IPS DF 6.9 (cell line): ENCODE results near the gene KPTN.
"Not testable (repeated sequence)": the region's sequence is repeated elsewhere in the genome, so short reads cannot be mapped to it uniquely, and the experiment has no call there.

Experiments used
- DNase-seq: peaks from one replicate; pipeline ENCODE4 v3.0.0-alpha.2; 2013; ENCODE audit warnings: low read depth, low spot score
- H3K27ac ChIP-seq: one replicate; pipeline ENCODE4 v1.5.1; 2013; ENCODE audit warnings: low read length, control low read depth
- H3K27me3 ChIP-seq: 2 replicates; pipeline ENCODE4 v1.6.1; 2013; ENCODE audit warnings: mild to moderate bottlenecking, low read length; ENCODE audit not compliant: control insufficient read depth, insufficient read depth
- H3K36me3 ChIP-seq: 2 replicates; pipeline ENCODE4 v1.6.1; 2013; ENCODE audit warnings: low read length; ENCODE audit not compliant: control insufficient read depth, insufficient read depth
- H3K4me1 ChIP-seq: 2 replicates; pipeline ENCODE4 v1.6.1; 2013; ENCODE audit warnings: low read length; ENCODE audit not compliant: control insufficient read depth, insufficient read depth
- H3K4me3 ChIP-seq: 2 replicates; pipeline ENCODE4 v1.5.1; 2013; ENCODE audit warnings: mild to moderate bottlenecking, low read length
- H3K9me3 ChIP-seq: 2 replicates; pipeline ENCODE4 v1.6.1; 2013; ENCODE audit warnings: low read length, inconsistent platforms; ENCODE audit not compliant: control insufficient read depth, insufficient read depth
- WGBS: extraction: QIAGEN DNeasy Blood & Tissue Kit; methylation state at CpG from one replicate; pipeline ENCODE4 v1.1.7; 2013; ENCODE audit warnings: mixed read lengths, missing lambda C conversion rate; ENCODE audit not compliant: insufficient read length, insufficient coverage; 5-methylcytosine and 5-hydroxymethylcytosine counted together

Gene KPTN

DNA sequence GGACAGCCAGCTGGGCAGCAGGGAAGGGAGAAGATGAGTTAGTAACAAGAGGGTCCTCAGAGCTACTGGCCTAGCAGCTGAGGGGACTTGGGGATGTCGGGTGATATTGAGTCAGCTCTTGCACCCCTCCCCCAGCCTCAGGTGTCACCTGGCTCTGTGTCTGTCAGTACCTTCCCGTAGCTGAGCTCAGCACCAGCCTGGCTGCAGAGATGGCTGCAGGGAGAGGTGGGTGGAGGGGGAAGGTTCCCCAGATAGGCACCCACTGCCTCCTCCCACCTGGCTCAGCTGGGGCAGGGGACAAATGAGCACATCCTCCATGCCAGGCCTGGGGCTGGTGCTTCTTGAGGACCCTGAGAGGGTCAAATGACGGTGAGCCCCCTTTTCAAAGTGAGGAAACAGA is 6.8 kb upstream of the KPTN start:
- Histone ChIP-seq H3K4me1 (peaks cover 5% of the 10 kb centered on the region; the same call in 1 of the 2 replicates), H3K27ac (no peak overlapping the region), H3K9me3 (no peaks in the 10 kb centered on the region), H3K36me3 (peaks cover 6% of the 10 kb centered on the region), H3K27me3 (no peaks in the 10 kb centered on the region), H3K4me3 (no peak overlapping the region)
- DNase-seq, result no peak
- no CpG with 5 or more reads among the region's 3 CpGs for WGBS

- DNase-seq, result no peak
- peaks cover 6% of the 10 kb centered on the region for H3K36me3 ChIP-seq
- H3K9me3 ChIP-seq, result no peaks in the 10 kb centered on the region
- no peak overlapping the region for H3K27ac ChIP-seq
- H3K4me3 ChIP-seq, result no peak overlapping the region
- 100% methylated on average over 7 of the region's 7 CpGs for WGBS
- peaks cover 5% of the 10 kb centered on the region; the same call in 1 of the 2 replicates for H3K4me1 ChIP-seq
- H3K27me3 ChIP-seq, result no peaks in the 10 kb centered on the region
Observed at GRCh38 chr19:47490031-47490430, 6.0 kb upstream of the KPTN start.

- no peak for DNase-seq
- Histone ChIP-seq H3K36me3 (peaks cover 6% of the 10 kb centered on the region), H3K27ac (no peak overlapping the region), H3K4me1 (peaks cover 5% of the 10 kb centered on the region; the same call in 1 of the 2 replicates), H3K4me3 (no peak overlapping the region), H3K27me3 (no peaks in the 10 kb centered on the region), H3K9me3 (no peaks in the 10 kb centered on the region)
- no CpG with 5 or more reads among the region's 17 CpGs for WGBS
Observed at GRCh38 chr19:47489072-47489914, 5.3 kb upstream of the KPTN start.

GRCh38 chr19:47487551-47488515 is 3.8 kb upstream of the KPTN start:
- no CpG with 5 or more reads among the region's 19 CpGs for WGBS
- Histone ChIP-seq H3K27me3 (no peaks in the 10 kb centered on the region), H3K36me3 (peaks cover 6% of the 10 kb centered on the region), H3K4me3 (no peak overlapping the region), H3K4me1 (peaks cover 3% of the 10 kb centered on the region; the same call in 1 of the 2 replicates), H3K9me3 (no peaks in the 10 kb centered on the region), H3K27ac (no peak overlapping the region)
- DNase-seq, result no peak

DNA sequence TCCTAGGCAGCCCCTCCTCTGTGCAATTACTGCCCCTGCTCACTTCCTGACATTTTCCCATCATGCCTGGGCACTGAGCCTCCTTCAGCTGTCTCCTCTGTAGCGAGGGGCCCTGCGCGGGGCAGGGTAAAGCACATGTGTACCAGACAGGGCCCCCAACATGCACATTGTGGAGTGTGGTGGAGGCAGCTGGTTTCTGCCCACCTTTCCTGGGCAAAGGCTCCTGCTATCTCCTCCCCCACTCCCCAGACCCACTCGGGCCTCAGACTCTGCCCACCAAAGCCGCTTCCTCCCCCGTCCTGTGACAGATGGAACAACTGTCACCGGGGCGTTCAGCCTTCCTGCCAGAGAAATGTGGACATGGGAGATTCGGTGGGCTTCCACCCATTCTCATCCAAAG is 2.9 kb upstream of the KPTN start:
- H3K9me3 ChIP-seq, result no peaks in the 10 kb centered on the region
- no peak for DNase-seq
- no peaks in the 10 kb centered on the region for H3K27me3 ChIP-seq
- no peak overlapping the region for H3K4me3 ChIP-seq
- no peak overlapping the region for H3K27ac ChIP-seq
- peaks cover 6% of the 10 kb centered on the region for H3K36me3 ChIP-seq
- WGBS, result no CpG with 5 or more reads among the region's 9 CpGs
- H3K4me1 ChIP-seq, result peaks cover 2% of the 10 kb centered on the region; the same call in 1 of the 2 replicates

- H3K27ac ChIP-seq, DNase-seq, H3K27me3 ChIP-seq, H3K36me3 ChIP-seq, H3K9me3 ChIP-seq, H3K4me1 ChIP-seq, H3K4me3 ChIP-seq: not testable (repeated sequence)
- WGBS, result no CpG with 5 or more reads among the region's 13 CpGs
Observed at GRCh38 chr19:47486220-47486619, 2.2 kb upstream of the KPTN start.

GRCh38 chr19:47485210-47485609 is 1.2 kb upstream of the KPTN start:
- H3K4me1 ChIP-seq, result no peaks in the 10 kb centered on the region; the same call in 1 of the 2 replicates
- DNase-seq, result no peak
- no CpG with 5 or more reads among the region's 6 CpGs for WGBS
- no peaks in the 10 kb centered on the region for H3K9me3 ChIP-seq
- no peak overlapping the region for H3K27ac ChIP-seq
- H3K27me3 ChIP-seq, result no peaks in the 10 kb centered on the region
- H3K36me3 ChIP-seq, result peaks cover 5% of the 10 kb centered on the region; the same call in 1 of the 2 replicates
- H3K4me3 ChIP-seq, result no peak overlapping the region

GRCh38 chr19:47483200-47483599 is 819 bp downstream of the KPTN start:
- H3K36me3 ChIP-seq, result no peaks in the 10 kb centered on the region
- H3K9me3 ChIP-seq, result no peaks in the 10 kb centered on the region
- no peak overlapping the region for H3K4me3 ChIP-seq
- no peak for DNase-seq
- H3K4me1 ChIP-seq, result no peaks in the 10 kb centered on the region; the same call in 1 of the 2 replicates
- WGBS, result no CpG with 5 or more reads among the region's 15 CpGs
- no peak overlapping the region for H3K27ac ChIP-seq
- H3K27me3 ChIP-seq, result no peaks in the 10 kb centered on the region

DNA sequence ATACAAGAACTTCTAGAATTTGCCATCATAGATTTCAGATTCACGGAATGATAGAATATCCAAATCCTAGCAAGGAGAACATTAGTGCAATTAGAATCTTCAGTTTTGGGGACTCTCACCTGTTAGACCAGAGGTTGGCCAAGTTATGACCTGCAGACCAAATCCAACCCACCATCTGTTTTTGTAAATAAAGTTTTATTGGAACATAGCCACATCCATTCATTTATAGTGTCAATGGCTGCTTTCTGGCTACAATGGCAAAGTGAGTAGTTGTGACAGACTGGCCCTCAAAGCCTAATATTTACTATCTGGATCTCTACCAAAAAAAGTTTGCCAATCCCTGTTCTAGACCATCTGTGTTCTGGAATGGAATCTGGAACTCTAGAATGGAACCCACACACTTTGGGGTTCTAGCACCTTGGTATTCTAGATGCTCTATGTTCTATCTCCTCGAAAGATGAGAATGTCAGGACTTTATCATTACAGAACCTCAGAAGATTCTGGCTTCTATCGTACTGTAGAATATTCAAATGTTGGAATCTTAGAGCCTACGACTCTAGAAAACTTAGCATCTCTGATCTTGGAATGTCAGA is 2.5 kb downstream of the KPTN start:
- WGBS, result no CpG with 5 or more reads among the region's 4 CpGs

DNA sequence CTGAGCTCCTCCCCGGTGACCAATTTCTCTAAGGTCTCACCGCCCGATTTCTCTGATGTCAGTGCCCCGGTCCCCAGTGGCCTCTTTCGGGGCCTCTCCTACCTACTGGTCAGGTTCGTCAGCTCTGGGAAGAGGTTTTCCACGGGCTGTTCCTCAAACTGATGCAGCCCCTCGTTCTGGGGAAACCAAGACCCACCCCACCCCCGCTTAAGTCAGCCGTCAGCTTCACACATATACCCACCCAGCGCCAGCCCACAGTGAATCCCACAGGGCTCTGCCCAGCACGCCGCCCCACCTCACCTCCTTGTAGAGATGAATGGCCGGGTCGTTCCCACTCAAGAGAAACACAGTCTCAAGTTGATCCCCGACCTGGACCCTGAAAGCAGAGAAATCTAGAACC is 3.4 kb downstream of the KPTN start:
- H3K36me3 ChIP-seq, result peaks cover 6% of the 10 kb centered on the region; the same call in 1 of the 2 replicates
- WGBS, result no CpG with 5 or more reads among the region's 16 CpGs
- H3K4me3 ChIP-seq, result no peak overlapping the region
- no peaks in the 10 kb centered on the region for H3K27me3 ChIP-seq
- no peaks in the 10 kb centered on the region for H3K9me3 ChIP-seq
- no peak for DNase-seq
- H3K27ac ChIP-seq, result no peak overlapping the region
- no peaks in the 10 kb centered on the region; the same call in 1 of the 2 replicates for H3K4me1 ChIP-seq

More for the DNA sequence above, 2.5 kb downstream of the KPTN start:
- Histone ChIP-seq H3K27me3 (no peaks in the 10 kb centered on the region), H3K4me1 (no peaks in the 10 kb centered on the region; the same call in 1 of the 2 replicates), H3K27ac (no peak overlapping the region), H3K4me3 (no peak overlapping the region), H3K36me3 (peaks cover 3% of the 10 kb centered on the region; the same call in 1 of the 2 replicates), H3K9me3 (no peaks in the 10 kb centered on the region)
- DNase-seq, result no peak
